H1 (cell line): ENCODE data around the gene TPRKB. TPM values are rescaled to one million over a fixed set of nuclear protein-coding genes. Genes with fewer than 3 reads are reported as not detected.

ENCODE experiments used
- HDAC6 ChIP-seq: IDR thresholded peaks from one replicate; pipeline ENCODE4 v1.7.1; 2012; ENCODE audit warnings: low read depth, mild to moderate bottlenecking, inconsistent platforms, low read length, moderate library complexity
- RFX5 ChIP-seq: IDR thresholded peaks from 2 replicates; pipeline ENCODE4 v1.6.1; 2011; ENCODE audit warnings: low read depth, low read length, improper control_type of control experiment, borderline replicate concordance
- SP4 ChIP-seq: IDR thresholded peaks from 2 replicates; pipeline ENCODE4 v1.6.1; 2012; ENCODE audit warnings: low read length, inconsistent platforms
- polyA plus RNA-seq, 7 experiments: library from polyadenylated mRNA; depleted of rRNA in 3 of 7; stranded (reverse) in 5 of 7; unstranded in 2 of 7; fragments of >200 nt in 5 of 7; fragments of 200-250 nt in 2 of 7; gene quantifications; 1 replicate in 5 of 7; 2 replicates in 1 of 7; 4 replicates in 1 of 7; pipeline versions ENCODE4 v1.2.1 to v1.2.3, GENCODE V29; 2011 to 2013; ENCODE audit warnings: missing spikeins in 2 of 7, mixed read lengths in 2 of 7
- total RNA-seq: library from RNA; stranded (reverse); fragmentation: NEBNext Ultra II Directional; extraction: Animal tissue kit (Norgen Biotek cat#: 25700); gene quantifications from 2 replicates; pipeline ENCODE4 v1.2.1, GENCODE V29; 2021

The TPRKB gene
- total and polyA plus RNA-seq, 2 of the 8 experiments (the other 6 are each of a cell fraction or from before 2014, with no cell fraction given), result 40.3 to 41.6 TPM

DNA sequence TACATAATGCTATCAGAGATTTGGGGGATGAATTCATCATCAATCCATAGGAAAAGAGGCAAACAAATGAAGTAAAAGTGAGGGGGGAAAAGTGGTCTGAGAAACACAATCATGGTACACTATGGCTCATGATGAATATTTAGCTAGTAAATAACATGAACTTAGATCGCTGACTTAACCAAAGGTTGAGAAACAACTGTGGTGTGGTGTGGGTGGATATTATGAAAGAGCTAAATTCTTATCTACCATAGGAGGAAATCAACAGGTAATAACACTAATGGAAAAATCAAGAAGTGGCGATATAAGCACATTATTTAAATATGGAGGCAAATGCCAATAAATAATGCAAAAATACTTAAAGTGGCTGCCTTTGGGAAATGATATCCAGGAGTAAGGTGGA lies 12.2 kb upstream of the TPRKB start (continued):
- TF ChIP-seq SP4, result no peak
- no peak for TF ChIP-seq RFX5
- TF ChIP-seq HDAC6, result no peak
